Kidney (tissue), 14 donors: ENCODE results near the gene SNED1. TPM values are rescaled to one million over a fixed set of nuclear protein-coding genes. Genes with fewer than 3 reads are reported as not detected.

ENCODE experiments used
- DNase-seq, 5 donors: peaks; one replicate each; pipeline ENCODE4 v3.0.0-alpha.2; 2013 to 2020
- FAIRE-seq: peaks from 2 replicates; lab custom pipeline; 2012; peaks lifted over from hg19 to GRCh38; lab: Jason Lieb, UNC
- H3K27ac ChIP-seq, 2 donors: one replicate each; pipeline ENCODE4 v1.7.0; 2013; ENCODE audit warnings: low read depth in 2 of 2, low read length in 2 of 2, inconsistent platforms in 1 of 2
- H3K27me3 ChIP-seq: one replicate; pipeline ENCODE4 v1.7.1; 2013; ENCODE audit warnings: low read length, inconsistent platforms; ENCODE audit not compliant: control insufficient read depth, insufficient read depth
- H3K36me3 ChIP-seq, 3 donors: one replicate each; pipeline versions ENCODE4 v1.7.0 to v1.7.1; 2013; ENCODE audit warnings: low read length in 3 of 3, control low read depth in 1 of 3, inconsistent platforms in 1 of 3; ENCODE audit not compliant: insufficient read depth in 3 of 3, control insufficient read depth in 2 of 3
- H3K4me1 ChIP-seq, 3 donors: one replicate each; pipeline versions ENCODE4 v1.7.0 to v1.7.1; 2013; ENCODE audit warnings: low read length in 3 of 3, inconsistent platforms in 1 of 3, low read depth in 1 of 3; ENCODE audit not compliant: control insufficient read depth in 2 of 3, insufficient read depth in 2 of 3
- H3K4me3 ChIP-seq, 3 donors: one replicate each; pipeline versions ENCODE4 v1.7.0 to v1.8.1; 2013; ENCODE audit warnings: low read length in 3 of 3, control low read depth in 1 of 3, inconsistent platforms in 1 of 3
- H3K9ac ChIP-seq, 3 donors: one replicate each; pipeline versions ENCODE4 v1.7.0 to v1.7.1; 2013; ENCODE audit warnings: low read length in 3 of 3, control low read depth in 1 of 3, inconsistent platforms in 1 of 3
- H3K9me3 ChIP-seq, 3 donors: one replicate each; pipeline versions ENCODE4 v1.7.0 to v1.7.1; 2013; ENCODE audit warnings: low read length in 3 of 3, control low read depth in 1 of 3, inconsistent platforms in 1 of 3; ENCODE audit not compliant: control insufficient read depth in 2 of 3, insufficient read depth in 1 of 3
- intact Hi-C: fragments of 100-400 bp; cut with DNase I; formaldehyde crosslinking; loops from one replicate; pipeline ENCODE4 v1.11.1; 2022
- polyA plus RNA-seq: library from polyadenylated mRNA; stranded (reverse); fragments of 350-450 nt; fragmentation: Illumina TruSeq; extraction: RNeasy Lipid Tissue Mini Kit (QIAGEN cat#74804); gene quantifications from one replicate; pipeline ENCODE4 v1.2.3, GENCODE V29; 2014; ENCODE audit warnings: low read depth, low replicate concordance; ENCODE audit not compliant: insufficient read depth
- total RNA-seq: library from RNA; stranded (reverse); fragmentation: NEBNext Ultra II Directional; extraction: Animal tissue kit (Norgen Biotek cat#: 25700); gene quantifications from one replicate; pipeline ENCODE4 v1.2.1, GENCODE V29; 2021
- TF ChIP-seq, protein P1 (sequence below): IDR thresholded peaks from 3 replicates; pipeline ENCODE4 v1.5.1; 2012; ENCODE audit warnings: mild to moderate bottlenecking, moderate library complexity, borderline replicate concordance; ENCODE audit not compliant: insufficient read depth; ENCODE audit errors: extremely low read depth
- donor health status: control.
- donor health status: control.
- donor health status: control.
- donor health status: control.
- donor health status: control.
- donor health status: DM: yes; HTN: yes; CAD: no.
- donor health status: Normal renal cell carcinoma (clear cell type).

The SNED1 gene
- total and polyA plus RNA-seq, 2 donors from 2014 or later: 3.0 to 42.1 TPM

DNA sequence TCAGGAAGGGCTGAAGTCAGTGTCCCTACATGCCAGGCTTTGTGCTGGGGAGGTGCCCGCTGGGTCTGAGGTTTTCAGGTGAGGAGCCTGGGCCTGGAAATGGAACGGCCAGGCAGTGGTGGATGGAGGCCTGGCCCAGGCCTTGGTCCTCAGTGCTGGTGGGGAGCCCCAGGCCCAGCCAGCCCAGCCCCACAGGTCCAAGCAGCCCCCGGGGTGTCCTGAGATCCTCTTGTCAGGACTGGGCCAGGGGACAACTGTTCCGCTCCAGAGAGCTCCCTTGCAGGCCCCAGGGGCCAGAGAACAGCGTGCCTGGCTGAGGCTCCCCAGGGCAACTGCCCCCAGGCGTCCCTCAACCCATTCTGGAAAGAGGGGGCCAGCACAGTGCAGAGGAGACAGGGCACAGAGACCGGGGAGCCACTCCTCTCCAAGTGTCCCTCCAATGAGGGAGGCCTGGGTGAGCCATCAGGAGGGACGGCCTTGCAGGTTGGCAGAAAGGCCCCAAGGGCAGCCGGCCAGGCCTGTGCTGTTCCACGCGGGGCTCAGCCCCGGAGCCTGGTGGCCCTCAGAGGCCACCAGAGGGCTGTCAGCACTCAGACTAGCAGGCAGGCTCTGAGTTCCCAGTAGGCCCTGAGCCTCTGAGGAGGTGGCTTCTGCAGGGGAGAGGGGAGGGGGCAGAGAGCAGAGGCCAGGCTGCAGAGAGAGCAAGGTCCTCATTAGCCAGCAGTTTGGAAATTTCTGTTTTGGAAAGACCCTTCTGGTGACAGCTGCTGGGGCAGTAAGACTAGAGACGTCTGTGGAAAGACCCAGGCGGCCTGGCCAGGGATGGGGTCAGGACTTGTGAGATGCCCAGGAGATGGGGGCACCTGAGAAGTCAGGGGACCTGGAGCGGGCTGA lies 29.4 kb upstream of the SNED1 start:
- FAIRE-seq: no peak
- no peaks in the 10 kb centered on the region for H3K36me3 ChIP-seq
- no peak overlapping the region for H3K9ac ChIP-seq
- TF ChIP-seq, protein P1, sequence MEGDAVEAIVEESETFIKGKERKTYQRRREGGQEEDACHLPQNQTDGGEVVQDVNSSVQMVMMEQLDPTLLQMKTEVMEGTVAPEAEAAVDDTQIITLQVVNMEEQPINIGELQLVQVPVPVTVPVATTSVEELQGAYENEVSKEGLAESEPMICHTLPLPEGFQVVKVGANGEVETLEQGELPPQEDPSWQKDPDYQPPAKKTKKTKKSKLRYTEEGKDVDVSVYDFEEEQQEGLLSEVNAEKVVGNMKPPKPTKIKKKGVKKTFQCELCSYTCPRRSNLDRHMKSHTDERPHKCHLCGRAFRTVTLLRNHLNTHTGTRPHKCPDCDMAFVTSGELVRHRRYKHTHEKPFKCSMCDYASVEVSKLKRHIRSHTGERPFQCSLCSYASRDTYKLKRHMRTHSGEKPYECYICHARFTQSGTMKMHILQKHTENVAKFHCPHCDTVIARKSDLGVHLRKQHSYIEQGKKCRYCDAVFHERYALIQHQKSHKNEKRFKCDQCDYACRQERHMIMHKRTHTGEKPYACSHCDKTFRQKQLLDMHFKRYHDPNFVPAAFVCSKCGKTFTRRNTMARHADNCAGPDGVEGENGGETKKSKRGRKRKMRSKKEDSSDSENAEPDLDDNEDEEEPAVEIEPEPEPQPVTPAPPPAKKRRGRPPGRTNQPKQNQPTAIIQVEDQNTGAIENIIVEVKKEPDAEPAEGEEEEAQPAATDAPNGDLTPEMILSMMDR: no peak
- H3K9me3 ChIP-seq: no peaks in the 10 kb centered on the region
- intact Hi-C loops: no loop called here
- no peak overlapping the region for H3K4me3 ChIP-seq
- peak in 1 of 5 donors; percentile 81 for DNase-seq
- H3K27me3 ChIP-seq: no peaks in the 10 kb centered on the region
- no peak overlapping the region for H3K27ac ChIP-seq
- peaks cover 0 to 5% (median 0%) of the 10 kb centered on the region in 3 donors for H3K4me1 ChIP-seq

DNA sequence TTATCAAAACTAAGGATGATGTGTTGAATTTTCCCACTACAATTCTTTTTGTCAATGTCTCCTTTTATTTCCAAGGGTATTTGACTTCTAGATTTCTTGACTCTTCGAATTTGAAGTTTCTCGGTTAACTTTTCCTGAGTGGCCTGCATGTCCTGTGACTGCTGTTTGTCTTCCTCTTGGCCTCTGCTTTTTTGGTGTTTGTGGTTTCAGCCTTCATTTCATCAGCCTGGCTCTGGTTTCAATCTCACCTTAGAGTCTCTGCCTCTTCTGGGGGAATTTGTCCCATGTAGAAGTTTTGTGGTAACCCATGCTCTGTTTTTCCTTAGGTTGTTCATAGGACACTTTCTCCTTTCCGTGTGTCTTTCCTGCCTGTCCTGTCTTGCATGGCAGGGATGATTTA lies 28.3 kb upstream of the SNED1 start:
- intact Hi-C loops: no loop called here

DNA sequence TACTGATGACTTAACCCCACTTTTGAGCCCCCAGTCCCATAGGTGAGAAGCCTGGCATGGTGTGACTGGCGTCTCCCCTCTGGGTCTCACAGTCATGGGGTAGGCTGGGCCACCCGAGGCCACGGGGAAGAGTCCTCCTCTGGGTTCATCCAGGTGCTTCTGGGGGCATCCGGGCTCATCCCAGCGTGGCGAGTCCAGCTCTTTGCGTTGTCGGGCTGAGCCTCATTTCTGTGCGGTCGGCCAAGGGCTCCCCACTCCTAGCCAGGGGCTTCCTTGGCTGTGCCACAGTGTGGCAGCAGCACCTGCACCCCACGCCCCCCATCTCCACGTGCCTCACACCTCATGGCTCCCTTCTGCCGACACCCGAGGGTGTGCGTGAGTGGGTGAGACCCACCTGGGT lies 27.6 kb upstream of the SNED1 start:
- Histone ChIP-seq H3K4me3 (no peak overlapping the region), H3K36me3 (no peaks in the 10 kb centered on the region), H3K27me3 (no peaks in the 10 kb centered on the region), H3K27ac (no peak overlapping the region), H3K9me3 (no peaks in the 10 kb centered on the region), H3K4me1 (no peaks in the 10 kb centered on the region), H3K9ac (no peak overlapping the region)
- DNase-seq: peak in 1 of 5 donors; percentile 66
- FAIRE-seq: no peak
- TF ChIP-seq, protein P1: no peak
- intact Hi-C loops: no loop called here

More for the DNA sequence above, 28.3 kb upstream of the SNED1 start:
- DNase-seq (no peak), FAIRE-seq (no peak)
- Histone ChIP-seq H3K27ac (no peak overlapping the region), H3K36me3 (no peaks in the 10 kb centered on the region), H3K4me1 (peaks cover 0 to 3% (median 0%) of the 10 kb centered on the region in 3 donors), H3K4me3 (no peak overlapping the region), H3K27me3 (no peaks in the 10 kb centered on the region), H3K9me3 (no peaks in the 10 kb centered on the region), H3K9ac (no peak overlapping the region)
- TF ChIP-seq, protein P1: no peak
